Psoas muscle (tissue), 8 donors: ENCODE data around the gene SCT. TPM values are rescaled to one million over a fixed set of nuclear protein-coding genes. Genes with fewer than 3 reads are reported as not detected.

Experiments used
- ATAC-seq, 4 donors: fragments of 200-7000 bp; cut with Tn5 transposase; one replicate each; pipeline ENCODE4 v1.9.1; 2020; ENCODE audit warnings: moderate library complexity in 3 of 4, mild to moderate bottlenecking in 2 of 4
- DNase-seq, 2 donors: peaks; one replicate each; pipeline ENCODE4 v3.0.0-alpha.2; 2020
- H3K27ac ChIP-seq: fragments of 200-600 bp; one replicate; pipeline ENCODE4 v1.8.0; 2022
- H3K27me3 ChIP-seq, 3 donors: fragments of 200-600 bp in 1 of 3; one replicate each; pipeline versions ENCODE4 v1.6.1 to v1.8.0; 2013 to 2022; ENCODE audit warnings: low read length in 2 of 3, mild to moderate bottlenecking in 2 of 3, moderate library complexity in 1 of 3; ENCODE audit not compliant: insufficient read depth in 3 of 3
- H3K36me3 ChIP-seq, 2 donors: fragments of 200-600 bp in 1 of 2; one replicate each; pipeline versions ENCODE4 v1.6.1 to v1.8.0; 2013 to 2022; ENCODE audit warnings: low read depth in 1 of 2, mild to moderate bottlenecking in 1 of 2, moderate library complexity in 1 of 2; ENCODE audit not compliant: insufficient read depth in 1 of 2
- H3K4me1 ChIP-seq: fragments of 200-600 bp; one replicate; pipeline ENCODE4 v1.8.0; 2022
- H3K4me3 ChIP-seq: fragments of 200-600 bp; one replicate; pipeline ENCODE4 v1.8.0; 2022; ENCODE audit warnings: mild to moderate bottlenecking
- H3K9me3 ChIP-seq: fragments of 200-600 bp; one replicate; pipeline ENCODE4 v1.8.0; 2022
- WGBS, 3 donors: extraction: QIAGEN DNeasy Blood & Tissue Kit; methylation state at CpG; one replicate each; pipeline versions ENCODE4 v1.1.6 to v1.1.7; 2013; 5-methylcytosine and 5-hydroxymethylcytosine counted together
- intact Hi-C, 2 donors: fragments of 100-400 bp; cut with DNase I; formaldehyde crosslinking; loops; one replicate each; pipeline versions ENCODE4 v1.11.0 to v1.14.2; 2022
- polyA plus RNA-seq, 3 donors: library from polyadenylated mRNA; stranded (reverse); fragments of 200-250 nt; gene quantifications; one replicate each; pipeline ENCODE4 v1.2.3, GENCODE V29; 2013
- total RNA-seq, 4 donors: library from RNA; stranded (reverse); fragmentation: NEBNext Ultra II Directional in 2 of 4; extraction: Animal tissue kit (Norgen Biotek cat#: 25700) in 2 of 4; gene quantifications; one replicate each; pipeline versions ENCODE4 v1.2.1 to v1.2.4, GENCODE V29; 2021 to 2023
- TF ChIP-seq, protein P1 (sequence below): fragments of 200-600 bp; IDR thresholded peaks from one replicate; pipeline ENCODE4 v1.8.0; 2022; ENCODE audit warnings: antibody characterized with exemption
- donor health status: healthy with polysubstance abuse.
- donor health status: DM: no; HTN: no; CAD: no; lungs with moderate emphysema.
- donor health status: Bipolar disorder and iron deficiency.
- donor health status: healthy.
- donor health status: DM: yes; HTN: yes; CAD: no.
- donor health status: DM: no; HTN: no; CAD: no.
- donor health status: DM: no; HTN: no; CAD: no.
- donor health status: DM: yes; HTN: yes; CAD: no.

SCT gene
- total and polyA plus RNA-seq, 7 donors = 0.44 to 4.8 (median 1.3) TPM; not detected in 3

DNA sequence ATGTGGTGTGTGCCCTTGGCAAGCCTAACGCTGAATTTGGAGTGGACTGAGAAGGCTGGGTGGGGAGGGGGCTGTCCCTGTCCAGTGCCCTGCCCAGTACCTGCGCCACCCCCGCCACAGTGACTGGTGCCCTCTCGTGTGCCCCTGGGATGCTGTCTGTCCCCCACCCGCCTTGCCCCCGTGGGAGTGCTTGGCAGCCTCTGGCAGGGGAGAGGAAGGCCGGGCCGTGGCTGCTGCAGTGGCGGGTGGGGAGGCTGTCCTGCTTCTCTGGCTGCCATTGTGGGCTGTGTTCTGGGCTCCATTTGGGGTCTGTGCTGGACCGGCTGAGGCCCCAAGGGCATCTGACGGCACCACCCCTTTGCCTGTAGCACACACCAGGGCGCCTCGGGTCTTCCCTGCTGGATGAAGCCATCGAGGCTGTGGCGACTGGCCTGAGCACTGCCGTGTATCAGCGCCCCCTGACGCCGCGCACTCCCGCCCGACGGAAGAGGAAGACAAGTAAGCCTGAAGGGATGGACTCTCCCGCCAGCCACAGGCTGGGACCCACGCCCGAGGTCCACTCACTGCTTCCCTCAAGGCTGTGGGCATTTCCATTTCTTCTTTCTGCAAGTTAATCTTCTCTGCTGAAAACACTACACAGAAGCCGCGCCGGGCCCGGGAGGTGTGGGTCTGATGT lies 28.8 kb downstream of the SCT start:
- ATAC-seq = peak in 1 of 4 donors; percentile 25
- WGBS, 3 donors = 91 to 94% (median 94%) methylated on average over 26 to 30 of the region's 30 CpGs
- intact Hi-C loops = no loop called here
- Histone ChIP-seq H3K27ac (no peak overlapping the region), H3K27me3 (no peaks in the 10 kb centered on the region), H3K4me1 (no peaks in the 10 kb centered on the region), H3K9me3 (no peaks in the 10 kb centered on the region), H3K36me3 (peaks cover 5 to 98% of the 10 kb centered on the region in 2 donors), H3K4me3 (no peak overlapping the region)
- DNase-seq = no peak
- TF ChIP-seq, protein P1, sequence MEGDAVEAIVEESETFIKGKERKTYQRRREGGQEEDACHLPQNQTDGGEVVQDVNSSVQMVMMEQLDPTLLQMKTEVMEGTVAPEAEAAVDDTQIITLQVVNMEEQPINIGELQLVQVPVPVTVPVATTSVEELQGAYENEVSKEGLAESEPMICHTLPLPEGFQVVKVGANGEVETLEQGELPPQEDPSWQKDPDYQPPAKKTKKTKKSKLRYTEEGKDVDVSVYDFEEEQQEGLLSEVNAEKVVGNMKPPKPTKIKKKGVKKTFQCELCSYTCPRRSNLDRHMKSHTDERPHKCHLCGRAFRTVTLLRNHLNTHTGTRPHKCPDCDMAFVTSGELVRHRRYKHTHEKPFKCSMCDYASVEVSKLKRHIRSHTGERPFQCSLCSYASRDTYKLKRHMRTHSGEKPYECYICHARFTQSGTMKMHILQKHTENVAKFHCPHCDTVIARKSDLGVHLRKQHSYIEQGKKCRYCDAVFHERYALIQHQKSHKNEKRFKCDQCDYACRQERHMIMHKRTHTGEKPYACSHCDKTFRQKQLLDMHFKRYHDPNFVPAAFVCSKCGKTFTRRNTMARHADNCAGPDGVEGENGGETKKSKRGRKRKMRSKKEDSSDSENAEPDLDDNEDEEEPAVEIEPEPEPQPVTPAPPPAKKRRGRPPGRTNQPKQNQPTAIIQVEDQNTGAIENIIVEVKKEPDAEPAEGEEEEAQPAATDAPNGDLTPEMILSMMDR = no peak

- TF ChIP-seq, protein P1 = no peak
- WGBS, 3 donors = 85 to 90% (median 90%) methylated on average over 28 to 29 of the region's 29 CpGs
- intact Hi-C loops = no loop called here
Measured at GRCh38 chr11:597166-597725, 29.7 kb downstream of the SCT start.

GRCh38 chr11:596374-596773 lies 30.6 kb downstream of the SCT start:
- peaks cover 5 to 99% of the 10 kb centered on the region in 2 donors for H3K36me3 ChIP-seq
- TF ChIP-seq, protein P1 = no peak
- no peaks in the 10 kb centered on the region for H3K9me3 ChIP-seq
- 85 to 96% (median 89%) methylated on average over 10 of the region's 10 CpGs for WGBS, 3 donors
- no peak for DNase-seq
- no peak for ATAC-seq
- no peaks in the 10 kb centered on the region for H3K27me3 ChIP-seq
- H3K4me3 ChIP-seq = no peak overlapping the region
- intact Hi-C loops = no loop called here
- no peaks in the 10 kb centered on the region for H3K4me1 ChIP-seq
- no peak overlapping the region for H3K27ac ChIP-seq

More at GRCh38 chr11:597166-597725, 29.7 kb downstream of the SCT start:
- peak in 1 of 4 donors; percentile 13 for ATAC-seq
- no peak for DNase-seq
- Histone ChIP-seq H3K27me3 (no peaks in the 10 kb centered on the region), H3K27ac (no peak overlapping the region), H3K36me3 (peaks cover 5 to 99% of the 10 kb centered on the region in 2 donors), H3K4me3 (no peak overlapping the region), H3K9me3 (no peaks in the 10 kb centered on the region), H3K4me1 (no peaks in the 10 kb centered on the region)

- no peaks in the 10 kb centered on the region for H3K27me3 ChIP-seq
- no peaks in the 10 kb centered on the region for H3K4me1 ChIP-seq
- H3K9me3 ChIP-seq = no peaks in the 10 kb centered on the region
- WGBS, 3 donors = 90 to 91% (median 91%) methylated on average over 10 of the region's 10 CpGs
- peaks cover 5 to 99% of the 10 kb centered on the region in 2 donors for H3K36me3 ChIP-seq
- intact Hi-C loops = no loop called here
- H3K4me3 ChIP-seq = no peak overlapping the region
- TF ChIP-seq, protein P1 = no peak
- ATAC-seq (no peak), DNase-seq (no peak)
- H3K27ac ChIP-seq = no peak overlapping the region
Measured at GRCh38 chr11:595400-595799, 31.6 kb downstream of the SCT start.
